ENCODE results near the gene CSRNP2.

Gene CSRNP2

DNA sequence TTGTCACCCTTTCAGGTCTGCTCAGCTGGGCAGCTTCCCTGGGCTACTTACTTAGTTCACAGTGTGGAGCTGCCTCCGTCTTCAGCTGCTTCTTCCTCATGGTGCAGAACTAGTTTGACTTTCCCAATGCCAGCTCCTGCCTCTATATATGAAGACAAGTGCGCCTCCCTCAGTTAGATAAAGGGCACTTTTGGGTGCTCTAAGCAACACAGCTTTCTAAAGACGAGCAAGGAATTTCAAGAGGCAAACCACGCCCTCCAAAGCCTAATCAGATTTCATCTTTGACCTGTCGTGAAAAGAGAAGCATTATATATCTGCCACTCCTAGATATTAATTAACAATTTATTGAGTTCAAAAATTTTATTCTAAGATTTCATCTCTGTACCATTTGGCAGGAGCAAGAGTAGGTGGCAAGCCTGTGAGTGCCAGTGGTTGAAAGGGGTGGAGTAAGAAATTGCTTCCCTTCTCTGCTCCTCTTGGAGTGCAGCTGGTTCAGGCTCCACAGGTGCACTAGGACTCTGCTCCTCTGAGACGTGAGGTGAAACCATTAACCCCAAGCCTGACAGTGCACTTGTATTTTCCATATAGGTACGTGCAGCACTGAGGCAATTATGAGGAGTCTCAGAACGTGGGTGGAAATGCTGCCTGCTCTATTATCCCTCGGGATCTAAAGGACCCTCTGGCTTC lies 55.1 kb downstream of the CSRNP2 start:
- TF ChIP-seq, protein P1, sequence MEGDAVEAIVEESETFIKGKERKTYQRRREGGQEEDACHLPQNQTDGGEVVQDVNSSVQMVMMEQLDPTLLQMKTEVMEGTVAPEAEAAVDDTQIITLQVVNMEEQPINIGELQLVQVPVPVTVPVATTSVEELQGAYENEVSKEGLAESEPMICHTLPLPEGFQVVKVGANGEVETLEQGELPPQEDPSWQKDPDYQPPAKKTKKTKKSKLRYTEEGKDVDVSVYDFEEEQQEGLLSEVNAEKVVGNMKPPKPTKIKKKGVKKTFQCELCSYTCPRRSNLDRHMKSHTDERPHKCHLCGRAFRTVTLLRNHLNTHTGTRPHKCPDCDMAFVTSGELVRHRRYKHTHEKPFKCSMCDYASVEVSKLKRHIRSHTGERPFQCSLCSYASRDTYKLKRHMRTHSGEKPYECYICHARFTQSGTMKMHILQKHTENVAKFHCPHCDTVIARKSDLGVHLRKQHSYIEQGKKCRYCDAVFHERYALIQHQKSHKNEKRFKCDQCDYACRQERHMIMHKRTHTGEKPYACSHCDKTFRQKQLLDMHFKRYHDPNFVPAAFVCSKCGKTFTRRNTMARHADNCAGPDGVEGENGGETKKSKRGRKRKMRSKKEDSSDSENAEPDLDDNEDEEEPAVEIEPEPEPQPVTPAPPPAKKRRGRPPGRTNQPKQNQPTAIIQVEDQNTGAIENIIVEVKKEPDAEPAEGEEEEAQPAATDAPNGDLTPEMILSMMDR (IDR thresholded peaks at IDR 0.05; ENCODE audit: low read depth, low read length): peak; percentile 28
- no peak for DNase-seq (ENCODE audit: extremely low read depth, low read depth)

DNA sequence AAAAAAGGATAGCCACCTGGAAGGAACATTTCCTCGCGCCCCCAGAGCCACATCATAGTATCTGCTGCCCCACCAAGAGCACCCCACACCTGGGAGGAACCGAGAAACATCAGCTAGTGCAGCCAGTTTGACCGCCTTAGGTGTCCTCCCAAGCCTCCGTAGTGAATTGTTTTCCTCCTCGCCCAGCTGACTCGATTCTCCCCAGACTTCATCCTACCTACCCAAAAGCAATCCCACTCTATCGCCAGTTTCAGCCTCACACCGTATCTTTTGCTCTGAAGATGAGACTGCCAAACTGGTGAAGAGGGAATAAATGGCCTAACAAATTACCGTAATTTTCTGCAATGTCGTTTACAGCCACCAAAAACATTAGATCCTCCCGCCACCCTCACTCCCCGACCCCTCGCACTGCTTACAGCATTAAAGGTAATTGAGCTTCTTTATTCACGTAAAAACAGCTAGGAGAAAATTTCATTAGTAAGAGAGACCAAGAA lies 56.0 kb downstream of the CSRNP2 start:
- DNase-seq (ENCODE audit: extremely low read depth, low read depth): no peak
- TF ChIP-seq, protein P1 (IDR thresholded peaks at IDR 0.05; ENCODE audit: low read depth, low read length): no peak

DNA sequence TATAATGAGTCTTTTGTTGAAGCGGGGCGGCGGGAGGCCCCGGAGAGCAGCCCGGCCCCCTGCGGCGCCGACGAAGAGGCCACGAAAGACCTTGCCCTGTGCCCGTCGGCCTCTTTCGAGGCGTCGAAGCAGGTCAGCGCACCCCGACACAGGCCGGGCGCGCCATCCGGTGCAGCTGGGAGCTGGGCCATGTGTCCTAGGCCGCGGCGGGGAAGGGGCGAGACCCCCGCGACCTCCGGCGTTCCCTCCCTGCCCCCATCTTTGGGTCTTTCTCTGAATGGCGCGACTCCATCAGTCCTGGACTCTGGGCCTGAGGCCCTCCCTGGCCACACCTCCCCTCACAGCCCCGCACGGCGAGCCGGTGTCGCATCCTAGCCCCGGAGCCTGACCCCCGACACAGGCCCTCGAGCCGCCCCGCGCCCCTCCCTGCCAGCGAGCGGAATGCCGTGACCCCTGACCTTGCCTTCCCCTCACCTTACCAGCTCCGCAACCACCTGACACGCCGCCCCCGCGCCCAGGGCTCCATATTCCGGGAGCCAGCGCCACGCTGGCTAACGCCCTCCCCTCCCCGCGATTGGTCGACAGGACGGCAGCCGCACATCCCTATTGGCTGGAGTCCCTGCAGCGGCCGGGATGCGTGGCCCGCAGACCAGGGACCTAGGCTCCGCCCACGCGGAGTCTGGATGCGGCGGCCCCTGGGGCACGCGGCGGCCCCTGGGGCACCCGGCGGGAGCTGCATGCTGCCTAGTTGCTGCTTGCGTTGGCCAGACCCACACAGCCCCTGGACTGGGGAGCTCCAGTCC lies 57.4 kb downstream of the CSRNP2 start, which contains the start of gene SLC11A2:
Gene SLC11A2, minus strand, starts transcription at position 549 of the 803 bp plus-strand sequence. CDS start 15,656 bp downstream, outside the sequence.
- TF ChIP-seq, protein P1 (IDR thresholded peaks at IDR 0.05; ENCODE audit: low read depth, low read length): no peak; the same call in 1 of the 2 replicates

DNA sequence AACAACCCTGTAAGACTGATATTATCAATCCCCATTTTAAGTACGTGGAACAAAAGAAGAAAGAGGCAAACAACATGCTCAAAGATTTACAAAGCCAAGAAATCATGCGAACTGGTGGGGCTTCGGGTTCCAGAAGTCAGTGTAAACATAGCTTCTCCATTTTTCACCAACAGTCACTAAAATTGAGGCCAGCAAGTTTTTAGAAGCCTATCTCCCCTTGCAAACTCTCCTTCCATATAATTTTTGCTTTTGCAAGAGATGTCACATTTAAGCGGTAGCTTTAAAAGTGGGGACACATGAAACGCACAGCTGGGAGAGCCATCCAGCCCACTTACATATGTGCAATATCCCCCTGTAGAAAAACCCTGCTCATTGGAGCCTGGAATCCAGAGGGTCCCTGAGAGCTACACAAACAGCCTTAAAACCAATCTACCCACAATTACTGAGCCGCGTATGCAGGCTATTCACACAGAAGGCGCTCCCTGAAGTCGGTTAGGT lies 58.0 kb downstream of the CSRNP2 start:
- TF ChIP-seq, protein P1 (IDR thresholded peaks at IDR 0.05; ENCODE audit: low read depth, low read length): no peak
- no peak for DNase-seq (ENCODE audit: extremely low read depth, low read depth)

More for the DNA sequence above, 57.4 kb downstream of the CSRNP2 start, which contains the start of gene SLC11A2:
- DNase-seq (ENCODE audit: extremely low read depth, low read depth): peak; percentile 73

DNA sequence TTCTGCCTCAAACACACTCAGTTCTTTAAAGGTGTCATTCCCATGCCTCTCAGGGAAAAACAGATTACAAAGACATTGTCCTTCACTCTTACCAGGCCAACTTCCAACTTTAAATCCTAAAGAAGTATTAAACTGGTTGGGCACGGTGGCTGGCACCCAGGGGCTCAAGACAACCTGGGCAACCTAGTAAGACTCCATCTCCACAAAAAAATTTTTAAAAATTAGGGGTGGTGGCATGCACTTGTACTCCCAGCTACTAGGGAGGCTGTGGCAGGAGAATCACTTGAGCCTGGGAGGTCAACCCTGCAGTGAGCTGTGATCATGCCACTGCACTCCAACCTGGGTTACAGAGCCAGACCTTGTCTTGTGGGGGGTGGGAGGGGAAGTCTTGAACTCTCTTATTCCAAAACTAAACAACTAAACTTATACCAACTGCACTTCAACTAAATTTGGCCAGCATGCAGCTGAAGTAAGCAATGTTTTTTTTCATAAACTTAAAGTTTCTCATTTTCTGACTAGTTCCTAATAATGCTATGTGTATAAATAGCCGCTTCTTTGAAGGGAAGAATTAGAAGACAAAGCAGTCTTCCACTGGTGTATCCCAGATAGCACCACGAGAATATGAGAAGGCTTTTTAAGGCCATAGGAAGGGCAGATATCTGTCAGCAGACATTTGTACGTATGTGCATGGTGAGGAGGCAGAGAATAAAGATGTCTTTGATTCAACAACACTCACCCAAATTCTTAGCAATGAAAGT lies 59.6 kb downstream of the CSRNP2 start:
- no peak for DNase-seq (ENCODE audit: extremely low read depth, low read depth)
- TF ChIP-seq, protein P1 (IDR thresholded peaks at IDR 0.05; ENCODE audit: low read depth, low read length): no peak

DNA sequence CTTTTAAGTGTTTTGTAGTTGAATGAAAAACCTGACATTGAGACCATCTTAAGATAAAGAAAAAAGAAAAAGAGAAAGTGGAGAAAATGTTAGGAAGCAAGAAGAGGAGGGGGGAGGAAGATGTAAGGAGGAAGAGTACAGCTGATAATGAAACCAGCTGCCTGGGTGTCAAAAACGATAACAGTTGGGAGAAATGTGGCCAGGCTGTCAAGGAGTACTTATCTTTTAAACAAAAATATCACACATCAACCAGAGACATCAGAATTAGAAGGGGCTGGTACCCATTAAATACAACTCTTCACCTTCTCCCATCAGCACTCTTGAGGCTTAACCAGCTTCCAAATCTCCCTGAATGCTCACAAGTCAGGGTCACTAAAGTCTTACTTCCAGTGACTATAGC lies 61.7 kb downstream of the CSRNP2 start:
- TF ChIP-seq, protein P1 (IDR thresholded peaks at IDR 0.05; ENCODE audit: low read depth, low read length): no peak
- DNase-seq (ENCODE audit: extremely low read depth, low read depth): no peak

Data from AG09319 (cell line).